Keratinocyte (primary cell): ENCODE results near the gene MELK. TPM values are rescaled to one million over a fixed set of nuclear protein-coding genes. Genes with fewer than 3 reads are reported as not detected.
"Not testable (repeated sequence)": the region's sequence is repeated elsewhere in the genome, so short reads cannot be mapped to it uniquely, and the experiment has no call there.

Experiments used
- DNase-seq: peaks from one replicate; pipeline ENCODE4 v3.0.0-alpha.2; 2011; ENCODE audit warnings: low read depth, missing footprints, low spot score
- FAIRE-seq: peaks from 2 replicates; lab custom pipeline; 2011; peaks lifted over from hg19 to GRCh38; lab: Jason Lieb, UNC
- H2AFZ ChIP-seq: 2 replicates; pipeline ENCODE4 v1.6.0; 2012; ENCODE audit warnings: low read length, control low read depth, inconsistent platforms; ENCODE audit not compliant: control insufficient read depth
- H3K27ac ChIP-seq: 2 replicates; pipeline ENCODE4 v1.5.1; 2011; ENCODE audit warnings: low read length; ENCODE audit not compliant: control insufficient read depth, insufficient read depth
- H3K27me3 ChIP-seq: 3 replicates; pipeline ENCODE4 v1.6.0; 2011; ENCODE audit warnings: low read length; ENCODE audit not compliant: control insufficient read depth, insufficient read depth; ENCODE audit errors: extremely low read depth
- H3K36me3 ChIP-seq, 2 experiments: 2 replicates in 1 of 2; 3 replicates in 1 of 2; pipeline ENCODE4 v1.5.1; 2011; ENCODE audit warnings: low read length in 2 of 2, mild to moderate bottlenecking in 1 of 2; ENCODE audit not compliant: control insufficient read depth in 2 of 2, insufficient read depth in 2 of 2; ENCODE audit errors: extremely low read depth in 1 of 2
- H3K4me1 ChIP-seq: 3 replicates; pipeline ENCODE4 v1.5.1; 2011; ENCODE audit warnings: low read length; ENCODE audit not compliant: control insufficient read depth, insufficient read depth; ENCODE audit errors: extremely low read depth
- H3K4me2 ChIP-seq: 3 replicates; pipeline ENCODE4 v1.6.0; 2011; ENCODE audit warnings: low read depth, low read length; ENCODE audit not compliant: control insufficient read depth, insufficient read depth; ENCODE audit errors: extremely low read depth
- H3K4me3 ChIP-seq, 3 experiments: fragments of 200-600 bp in 1 of 3; sonication (generic) in 1 of 3; 2 replicates in 2 of 3; 3 replicates in 1 of 3; pipeline ENCODE4 v1.5.1; 2011 to 2016; ENCODE audit warnings: low read length in 3 of 3, mild to moderate bottlenecking in 3 of 3, control low read depth in 2 of 3, inconsistent platforms in 1 of 3, low read depth in 1 of 3, mixed read lengths in 1 of 3, mixed run types in 1 of 3, moderate library complexity in 1 of 3; ENCODE audit not compliant: control insufficient read depth in 2 of 3, insufficient read depth in 2 of 3; ENCODE audit errors: extremely low read depth in 1 of 3
- H3K79me2 ChIP-seq: 2 replicates; pipeline ENCODE4 v1.6.0; 2012; ENCODE audit warnings: low read length; ENCODE audit not compliant: control insufficient read depth, insufficient read depth
- H3K9ac ChIP-seq: 3 replicates; pipeline ENCODE4 v1.6.0; 2011; ENCODE audit warnings: low read length; ENCODE audit not compliant: control insufficient read depth, insufficient read depth; ENCODE audit errors: extremely low read depth
- H3K9me1 ChIP-seq: 3 replicates; pipeline ENCODE4 v1.6.0; 2011; ENCODE audit warnings: low read length; ENCODE audit not compliant: control insufficient read depth, insufficient read depth; ENCODE audit errors: extremely low read depth
- H3K9me3 ChIP-seq: 2 replicates; pipeline ENCODE4 v1.5.1; 2012; ENCODE audit warnings: low read depth, low read length; ENCODE audit not compliant: control insufficient read depth
- H4K20me1 ChIP-seq: 3 replicates; pipeline ENCODE4 v1.6.0; 2011; ENCODE audit warnings: low read length; ENCODE audit not compliant: control insufficient read depth, insufficient read depth; ENCODE audit errors: extremely low read depth
- CTCF ChIP-seq, 3 experiments: IDR thresholded peaks in 1 of 3; conservative IDR thresholded peaks in 1 of 3; optimal IDR thresholded peaks in 1 of 3; 2 replicates in 2 of 3; 3 replicates in 1 of 3; pipeline versions ENCODE3 to v1.5.1; 2011; ENCODE audit warnings: low read length in 3 of 3, mild to moderate bottlenecking in 3 of 3, moderate library complexity in 2 of 3, control low read depth in 1 of 3, inconsistent platforms in 1 of 3; ENCODE audit not compliant: insufficient read depth in 2 of 3; ENCODE audit errors: extremely low read depth in 1 of 3
- EZH2 ChIP-seq: IDR thresholded peaks from one replicate; pipeline ENCODE4 v1.6.1; 2012; ENCODE audit warnings: inconsistent platforms, mild to moderate bottlenecking, low read length, moderate library complexity
- dilution Hi-C: fragments of 300-500 bp; cut with MboI; formaldehyde crosslinking; loops from one replicate; pipeline ENCODE4 v1.7.0; 2020; ENCODE audit warnings: low sequenced_read_pairs; ENCODE audit not compliant: extremely low pct_ligation_motif_present
- polyA plus RNA-seq, 5 experiments: library from polyadenylated mRNA; depleted of rRNA in 3 of 5; stranded (reverse) in 3 of 5; stranded (forward) in 1 of 5; unstranded in 1 of 5; fragments of >200 nt; gene quantifications; 1 replicate in 1 of 5; 2 replicates in 3 of 5; 3 replicates in 1 of 5; pipeline versions ENCODE4 v1.2.1 to v1.2.3, GENCODE V29; 2011 to 2012; ENCODE audit warnings: missing spikeins in 2 of 5, low read depth in 1 of 5, low replicate concordance in 1 of 5

The MELK gene
- polyA plus RNA-seq, 1 donor (not counting 4 experiments of a cell fraction or from before 2014, with no cell fraction given), result 45.3 TPM

GRCh38 chr9:36548454-36548853, 24.2 kb upstream of the MELK start:
- no peak for FAIRE-seq
- Histone ChIP-seq H3K27ac (no peak overlapping the region), H3K9me3 (no peaks in the 10 kb centered on the region), H3K36me3 (no peaks in the 10 kb centered on the region), H3K4me2 (no peak overlapping the region), H3K27me3 (no peaks in the 10 kb centered on the region), H3K9me1 (no peaks in the 10 kb centered on the region), H3K9ac (no peak overlapping the region), H2AFZ (no peak overlapping the region), H3K4me3 (no peak overlapping the region), H3K4me1 (no peaks in the 10 kb centered on the region), H3K79me2 (no peaks in the 10 kb centered on the region), H4K20me1 (no peaks in the 10 kb centered on the region)
- TF ChIP-seq EZH2 (no peak), CTCF (optimal IDR thresholded peaks at IDR 0.05 in 1 of 3, IDR thresholded peaks at IDR 0.05 in 1 of 3, conservative IDR thresholded peaks at IDR 0.05 in 1 of 3; ENCODE audit: extremely low read depth in 1 of 3, insufficient read depth in 2 of 3, low read length in 3 of 3) (no peak)
- no peak for DNase-seq
- dilution Hi-C loops, result no loop called here

GRCh38 chr9:36550135-36550534, 22.6 kb upstream of the MELK start:
- Histone ChIP-seq H3K36me3 (no peaks in the 10 kb centered on the region), H3K27me3 (no peaks in the 10 kb centered on the region), H3K9me3 (no peaks in the 10 kb centered on the region), H3K4me2 (no peak overlapping the region), H3K79me2 (no peaks in the 10 kb centered on the region), H4K20me1 (no peaks in the 10 kb centered on the region), H3K4me1 (no peaks in the 10 kb centered on the region), H3K27ac (no peak overlapping the region), H3K9me1 (no peaks in the 10 kb centered on the region), H2AFZ (no peak overlapping the region), H3K4me3 (no peak overlapping the region), H3K9ac (no peak overlapping the region)
- FAIRE-seq (no peak), DNase-seq (no peak)
- no peak for TF ChIP-seq EZH2
- no peak for TF ChIP-seq CTCF (optimal IDR thresholded peaks at IDR 0.05 in 1 of 3, IDR thresholded peaks at IDR 0.05 in 1 of 3, conservative IDR thresholded peaks at IDR 0.05 in 1 of 3; ENCODE audit: extremely low read depth in 1 of 3, insufficient read depth in 2 of 3, low read length in 3 of 3)
- dilution Hi-C loops, result no loop called here

GRCh38 chr9:36550631-36551098, 22.0 kb upstream of the MELK start:
- FAIRE-seq, H3K27me3 ChIP-seq, H3K4me1 ChIP-seq, DNase-seq, H3K9me3 ChIP-seq, H3K27ac ChIP-seq, H3K36me3 ChIP-seq, H3K4me3 ChIP-seq, H3K9me1 ChIP-seq, H4K20me1 ChIP-seq, H3K9ac ChIP-seq, H3K79me2 ChIP-seq, dilution Hi-C loops, H2AFZ ChIP-seq, H3K4me2 ChIP-seq: not testable (repeated sequence)
